Uterus (tissue), 4 donors: ENCODE measurements around the gene ASCC1. TPM values are rescaled to one million over a fixed set of nuclear protein-coding genes. Genes with fewer than 3 reads are reported as not detected.

Source experiments
- DNase-seq, 2 donors: peaks; one replicate each; pipeline ENCODE4 v3.0.0-alpha.2; 2019 to 2020
- H3K27ac ChIP-seq, 2 donors: fragments of 200-600 bp; sonication (generic); 1 replicate in 1 of 2; 2 replicates in 1 of 2; pipeline ENCODE4 v1.5.1; 2016 to 2018
- H3K27me3 ChIP-seq, 2 donors: fragments of 200-600 bp; sonication (generic); one replicate each; pipeline ENCODE4 v1.5.1; 2018 to 2019; ENCODE audit warnings: control low read depth in 1 of 2
- H3K36me3 ChIP-seq, 2 donors: fragments of 200-600 bp; sonication (generic); one replicate each; pipeline ENCODE4 v1.5.1; 2019; ENCODE audit warnings: control low read depth in 1 of 2
- H3K4me1 ChIP-seq, 2 donors: fragments of 200-600 bp; sonication (generic); one replicate each; pipeline ENCODE4 v1.5.1; 2018 to 2019; ENCODE audit warnings: control low read depth in 1 of 2
- H3K4me3 ChIP-seq, 2 donors: fragments of 200-600 bp; sonication (generic); 1 replicate in 1 of 2; 2 replicates in 1 of 2; pipeline ENCODE4 v1.5.1; 2018 to 2019; ENCODE audit warnings: mild to moderate bottlenecking in 1 of 2
- H3K9me3 ChIP-seq, 2 donors: fragments of 200-600 bp; sonication (generic); one replicate each; pipeline ENCODE4 v1.5.1; 2019; ENCODE audit warnings: control low read depth in 1 of 2
- CTCF ChIP-seq, 4 experiments: fragments of 200-600 bp in 2 of 4; fragments of 450-650 bp in 2 of 4; sonication (generic) in 2 of 4; IDR thresholded peaks; one replicate each; pipeline ENCODE4 v1.5.1; 2016 to 2019; ENCODE audit warnings: antibody characterized with exemption in 4 of 4, mild to moderate bottlenecking in 2 of 4, moderate library complexity in 1 of 4
- POLR2A ChIP-seq, 2 donors: fragments of 450-650 bp; IDR thresholded peaks; one replicate each; pipeline ENCODE4 v1.6.1; 2016; ENCODE audit warnings: antibody characterized with exemption in 2 of 2, mild to moderate bottlenecking in 1 of 2, moderate library complexity in 1 of 2
- intact Hi-C: fragments of 100-400 bp; cut with DNase I; formaldehyde crosslinking; loops from one replicate; pipeline ENCODE4 v1.15.1; 2023; ENCODE audit warnings: low total_unique reads
- total RNA-seq, 4 donors: library from RNA; depleted of rRNA in 3 of 4; stranded (reverse); fragments of >200 nt in 3 of 4; gene quantifications; one replicate each; pipeline versions ENCODE4 v1.1.0 to v1.2.4, GENCODE V29; 2014 to 2023
- donor health status: DM: yes; HTN: yes; CAD: no.

Gene ASCC1
- total RNA-seq, 4 donors from 2014 or later, result 17.9 to 156 (median 38.4) TPM

- no peak for DNase-seq
- intact Hi-C loops, result no loop called here
- Histone ChIP-seq H3K27ac (no peak overlapping the region), H3K4me3 (no peak overlapping the region), H3K4me1 (peaks cover 0 to 1% of the 10 kb centered on the region in 2 donors), H3K27me3 (no peaks in the 10 kb centered on the region), H3K9me3 (no peaks in the 10 kb centered on the region), H3K36me3 (no peaks in the 10 kb centered on the region)
- TF ChIP-seq CTCF (IDR thresholded peaks at IDR 0.05) (no peak), POLR2A (IDR thresholded peaks at IDR 0.05) (no peak)
Observed at GRCh38 chr10:72234560-72235095, 18.6 kb upstream of the ASCC1 start.

- no peak for DNase-seq
- Histone ChIP-seq H3K27me3 (no peaks in the 10 kb centered on the region), H3K4me1 (peaks cover 0 to 6% of the 10 kb centered on the region in 2 donors), H3K4me3 (no peak overlapping the region), H3K9me3 (no peaks in the 10 kb centered on the region), H3K36me3 (no peaks in the 10 kb centered on the region), H3K27ac (no peak overlapping the region)
- intact Hi-C loops, result no loop called here
- TF ChIP-seq CTCF (IDR thresholded peaks at IDR 0.05) (no peak), POLR2A (IDR thresholded peaks at IDR 0.05) (no peak)
Observed at GRCh38 chr10:72233621-72234020, 17.5 kb upstream of the ASCC1 start.

DNA sequence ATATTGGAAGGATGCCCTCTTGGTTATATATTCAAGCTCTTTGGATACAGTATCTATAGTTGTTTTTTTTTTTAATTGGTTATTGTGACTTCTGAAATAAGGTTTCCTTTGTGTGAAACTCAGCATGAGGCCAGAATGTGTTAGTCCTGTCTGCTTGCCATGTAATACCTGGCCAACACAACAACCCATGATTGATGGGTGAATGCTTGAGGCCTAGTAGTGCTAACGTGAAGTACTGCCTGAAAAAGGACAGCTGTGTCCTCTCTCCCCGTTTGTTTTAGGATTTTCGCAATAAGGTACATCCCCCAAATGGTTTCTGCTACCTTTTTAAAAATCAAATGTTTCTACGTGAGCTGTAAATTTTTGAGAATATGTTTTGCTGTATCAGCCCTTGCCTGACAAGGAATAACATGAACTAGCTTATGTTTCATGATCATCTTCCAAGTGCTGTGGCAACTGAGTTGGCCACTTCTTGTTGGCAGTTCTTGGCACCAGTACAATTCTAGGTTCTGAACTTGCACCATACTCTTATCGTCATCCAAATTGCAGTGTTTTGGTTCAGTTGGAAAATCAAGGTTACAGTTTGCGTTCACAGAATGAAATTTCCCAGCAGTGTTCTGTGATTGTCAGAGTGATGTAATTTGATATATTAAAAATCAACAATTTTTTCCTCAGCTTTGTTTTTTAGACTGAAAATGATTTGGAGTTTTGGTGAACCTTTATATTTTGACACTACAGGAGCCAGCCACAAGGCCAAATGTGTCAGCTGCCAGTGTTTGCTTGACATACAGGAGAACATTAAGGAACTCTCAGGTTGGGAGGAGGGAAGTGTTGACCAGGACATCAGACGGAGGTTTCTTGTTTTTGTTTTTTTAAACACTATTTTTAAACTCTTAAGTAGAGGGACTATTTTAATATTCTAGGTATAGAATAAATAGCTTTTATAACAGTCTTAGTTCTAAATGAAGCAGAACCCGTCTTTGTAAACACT is 13.5 kb upstream of the ASCC1 start:
- Histone ChIP-seq H3K4me3 (no peak overlapping the region), H3K27me3 (no peaks in the 10 kb centered on the region), H3K27ac (peak overlapping the region; percentile 35 to 55), H3K9me3 (no peaks in the 10 kb centered on the region), H3K36me3 (no peaks in the 10 kb centered on the region), H3K4me1 (peaks cover 0 to 6% of the 10 kb centered on the region in 2 donors)
- TF ChIP-seq CTCF (IDR thresholded peaks at IDR 0.05), result no peak
- intact Hi-C loops, result no loop called here
- DNase-seq, result no peak

GRCh38 chr10:72228318-72228751 is 12.3 kb upstream of the ASCC1 start:
- intact Hi-C loops, result no loop called here
- no peak for DNase-seq
- no peaks in the 10 kb centered on the region for H3K27me3 ChIP-seq
- no peaks in the 10 kb centered on the region for H3K9me3 ChIP-seq
- TF ChIP-seq CTCF (IDR thresholded peaks at IDR 0.05), result no peak
- TF ChIP-seq POLR2A (IDR thresholded peaks at IDR 0.05), result no peak
- H3K4me3 ChIP-seq, result no peak overlapping the region
- H3K36me3 ChIP-seq, result no peaks in the 10 kb centered on the region
- H3K4me1 ChIP-seq, result peaks cover 0 to 6% of the 10 kb centered on the region in 2 donors
- H3K27ac ChIP-seq, result peak overlapping the region; percentile 39 to 55

DNA sequence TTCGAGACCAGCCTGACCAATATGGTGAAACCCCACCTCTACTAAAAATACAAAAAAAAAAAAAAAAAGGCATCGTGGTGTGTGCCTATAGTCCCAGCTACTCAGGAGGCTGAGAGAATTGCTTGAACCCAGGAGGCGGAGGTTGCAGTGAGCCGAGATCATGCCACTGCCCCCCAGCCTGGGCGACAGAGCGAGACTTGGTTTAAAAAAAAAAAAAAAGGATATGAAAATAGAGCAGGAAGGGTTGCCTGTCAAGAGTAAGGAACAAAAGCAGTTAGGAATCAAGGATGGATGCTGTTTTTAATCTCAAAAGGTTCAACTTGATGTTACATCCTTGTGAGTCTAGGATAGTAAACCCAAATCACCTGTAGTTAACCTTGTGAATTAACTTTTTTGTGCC is 11.8 kb upstream of the ASCC1 start:
- H3K9me3 ChIP-seq, result no peaks in the 10 kb centered on the region
- no peaks in the 10 kb centered on the region for H3K36me3 ChIP-seq
- H3K27me3 ChIP-seq, result no peaks in the 10 kb centered on the region
- peaks cover 0 to 6% of the 10 kb centered on the region in 2 donors for H3K4me1 ChIP-seq
- TF ChIP-seq CTCF (IDR thresholded peaks at IDR 0.05) (no peak), POLR2A (IDR thresholded peaks at IDR 0.05) (no peak)
- H3K27ac ChIP-seq, result peak overlapping the region; percentile 39 to 55
- intact Hi-C loops, result no loop called here
- no peak for DNase-seq
- no peak overlapping the region for H3K4me3 ChIP-seq
